Vagina (tissue), 2 donors: ENCODE measurements around the gene PFKL.

ENCODE experiments used
- CTCF ChIP-seq, 3 experiments: fragments of 450-650 bp in 2 of 3; fragments of 200-600 bp in 1 of 3; sonication (generic) in 1 of 3; IDR thresholded peaks; one replicate each; pipeline ENCODE4 v1.5.1; 2017 to 2019; ENCODE audit warnings: antibody characterized with exemption in 3 of 3, mild to moderate bottlenecking in 2 of 3, moderate library complexity in 2 of 3
- POLR2A ChIP-seq, 2 donors: fragments of 450-650 bp; IDR thresholded peaks; one replicate each; pipeline ENCODE4 v1.6.1; 2017; ENCODE audit warnings: antibody characterized with exemption in 2 of 2, mild to moderate bottlenecking in 2 of 2, moderate library complexity in 2 of 2

- TF ChIP-seq CTCF (IDR thresholded peaks at IDR 0.05) (no peak), POLR2A (IDR thresholded peaks at IDR 0.05) (no peak)
Measured at GRCh38 chr21:44275041-44275440, 24.8 kb upstream of the PFKL start.
